ENCODE results near the gene ANKDD1B. TPM values are rescaled to one million over a fixed set of nuclear protein-coding genes. Genes with fewer than 3 reads are reported as not detected.
"Not testable (repeated sequence)": the region's sequence is repeated elsewhere in the genome, so short reads cannot be mapped to it uniquely, and the experiment has no call there.

Gene ANKDD1B
- total RNA-seq (1 to 10 TPM; 8.0 to 9.4 TPM), polyA plus RNA-seq (1 to 10 TPM; 1.3 to 3.8 TPM)
- long read RNA-seq, donor 1 = 0 reads
- long read RNA-seq, donor 2 = 0 reads
- long read RNA-seq, donor 3 = 0 reads
- long read RNA-seq, donor 4 = 0 reads
- long read RNA-seq, donor 5, partial matches to known transcripts = 7 of 7 reads
- long read RNA-seq, donor 5, other reads (novel, unspliced or antisense) = 0 of 7 reads

GRCh38 chr5:75611311-75612225 is at the start of gene ANKDD1B:
TSS of gene ANKDD1B (plus strand) at chr5:75611453. CDS start at chr5:75611635, 182 bp downstream.
- Histone ChIP-seq H3K9ac (ENCODE audit: insufficient read depth in 1 of 2, low read length in 2 of 2) (peak within 1 kb of the TSS in 1 of 2 donors; percentile 68), H3K4me1 (ENCODE audit: control insufficient read depth in 5 of 5, insufficient read depth in 5 of 5, low read length in 5 of 5) (peaks cover 0 to 32% (median 7%) of the 10 kb centered on the region in 5 donors), H3K4me3 (peak within 1 kb of the TSS; percentile 30), H3K27me3 (ENCODE audit: control insufficient read depth in 3 of 3, insufficient read depth in 3 of 3, low read length in 2 of 3) (no peaks in the 10 kb centered on the region), H3K36me3 (ENCODE audit: control insufficient read depth in 4 of 4, insufficient read depth in 4 of 4, low read length in 4 of 4) (peaks cover 0 to 2% (median 0%) of the 10 kb centered on the region in 4 donors), H3K9me3 (ENCODE audit: control insufficient read depth in 4 of 4, insufficient read depth in 3 of 4, low read length in 3 of 4) (no peaks in the 10 kb centered on the region), H3K27ac (ENCODE audit: low read depth in 1 of 2, low read length in 1 of 2) (peak within 1 kb of the TSS in 1 of 2 donors; percentile 84)
- DNase-seq (peak in 2 of 3 donors; percentile 84 to 93), ATAC-seq (ENCODE audit: insufficient read depth, low FRiP score) (peak; percentile 40)
- 3 to 6% methylated on average over 47 to 52 of the region's 52 CpGs for WGBS, 2 donors
- TF ChIP-seq, protein P1, sequence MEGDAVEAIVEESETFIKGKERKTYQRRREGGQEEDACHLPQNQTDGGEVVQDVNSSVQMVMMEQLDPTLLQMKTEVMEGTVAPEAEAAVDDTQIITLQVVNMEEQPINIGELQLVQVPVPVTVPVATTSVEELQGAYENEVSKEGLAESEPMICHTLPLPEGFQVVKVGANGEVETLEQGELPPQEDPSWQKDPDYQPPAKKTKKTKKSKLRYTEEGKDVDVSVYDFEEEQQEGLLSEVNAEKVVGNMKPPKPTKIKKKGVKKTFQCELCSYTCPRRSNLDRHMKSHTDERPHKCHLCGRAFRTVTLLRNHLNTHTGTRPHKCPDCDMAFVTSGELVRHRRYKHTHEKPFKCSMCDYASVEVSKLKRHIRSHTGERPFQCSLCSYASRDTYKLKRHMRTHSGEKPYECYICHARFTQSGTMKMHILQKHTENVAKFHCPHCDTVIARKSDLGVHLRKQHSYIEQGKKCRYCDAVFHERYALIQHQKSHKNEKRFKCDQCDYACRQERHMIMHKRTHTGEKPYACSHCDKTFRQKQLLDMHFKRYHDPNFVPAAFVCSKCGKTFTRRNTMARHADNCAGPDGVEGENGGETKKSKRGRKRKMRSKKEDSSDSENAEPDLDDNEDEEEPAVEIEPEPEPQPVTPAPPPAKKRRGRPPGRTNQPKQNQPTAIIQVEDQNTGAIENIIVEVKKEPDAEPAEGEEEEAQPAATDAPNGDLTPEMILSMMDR (IDR thresholded peaks at IDR 0.05; ENCODE audit: control extremely low read depth, extremely low read depth) = no peak

- H3K27ac ChIP-seq (ENCODE audit: low read depth in 1 of 2, low read length in 1 of 2) = peak overlapping the region; percentile 20 to 45
- H3K4me1 ChIP-seq (ENCODE audit: control insufficient read depth in 5 of 5, insufficient read depth in 5 of 5, low read length in 5 of 5); H3K9ac ChIP-seq (ENCODE audit: insufficient read depth in 1 of 2, low read length in 2 of 2); H3K9me3 ChIP-seq (ENCODE audit: control insufficient read depth in 4 of 4, insufficient read depth in 3 of 4, low read length in 3 of 4); H3K27me3 ChIP-seq (ENCODE audit: control insufficient read depth in 3 of 3, insufficient read depth in 3 of 3, low read length in 2 of 3); DNase-seq; H3K4me3 ChIP-seq; H3K36me3 ChIP-seq (ENCODE audit: control insufficient read depth in 4 of 4, insufficient read depth in 4 of 4, low read length in 4 of 4): not testable (repeated sequence)
- ATAC-seq (ENCODE audit: insufficient read depth, low FRiP score) = peak; percentile 49
- WGBS, 2 donors = 86 to 93% methylated on average over 15 of the region's 15 CpGs
These were observed 45.1 kb upstream of the ANKDD1B start for GRCh38 chr5:75565991-75566709.

- Histone ChIP-seq H3K27me3 (ENCODE audit: control insufficient read depth in 3 of 3, insufficient read depth in 3 of 3, low read length in 2 of 3) (no peaks in the 10 kb centered on the region), H3K9ac (ENCODE audit: insufficient read depth in 1 of 2, low read length in 2 of 2) (no peak overlapping the region), H3K4me3 (no peak overlapping the region), H3K9me3 (ENCODE audit: control insufficient read depth in 4 of 4, insufficient read depth in 3 of 4, low read length in 3 of 4) (peaks cover 0 to 5% (median 0%) of the 10 kb centered on the region in 4 donors), H3K36me3 (ENCODE audit: control insufficient read depth in 4 of 4, insufficient read depth in 4 of 4, low read length in 4 of 4) (peaks cover 0 to 10% (median 4%) of the 10 kb centered on the region in 4 donors), H3K4me1 (ENCODE audit: control insufficient read depth in 5 of 5, insufficient read depth in 5 of 5, low read length in 5 of 5) (peaks cover 0 to 14% (median 8%) of the 10 kb centered on the region in 5 donors), H3K27ac (ENCODE audit: low read depth in 1 of 2, low read length in 1 of 2) (peak overlapping the region; percentile 9 to 45)
- DNase-seq = peak in 2 of 3 donors; percentile 68 to 80
- TF ChIP-seq, protein P1 (IDR thresholded peaks at IDR 0.05; ENCODE audit: control extremely low read depth, extremely low read depth) = no peak
- peak; percentile 92 for ATAC-seq (ENCODE audit: insufficient read depth, low FRiP score)
- WGBS, 2 donors = 57 to 74% methylated on average over 6 of the region's 6 CpGs
These were observed 44.4 kb upstream of the ANKDD1B start for GRCh38 chr5:75566710-75567309.
